Kidney epithelial cell (primary cell): ENCODE measurements around the gene SLC22A3. TPM values are rescaled to one million over a fixed set of nuclear protein-coding genes. Genes with fewer than 3 reads are reported as not detected.
"Not testable (repeated sequence)": the region's sequence is repeated elsewhere in the genome, so short reads cannot be mapped to it uniquely, and the experiment has no call there.

Experiments
- DNase-seq: peaks from one replicate; pipeline ENCODE4 v3.0.0-alpha.2; 2010; ENCODE audit warnings: low read depth
- H3K27me3 ChIP-seq: 2 replicates; pipeline ENCODE4 v1.6.0; 2011; ENCODE audit warnings: low read length; ENCODE audit not compliant: control insufficient read depth, insufficient read depth
- H3K36me3 ChIP-seq: 2 replicates; pipeline ENCODE4 v1.5.1; 2011; ENCODE audit warnings: low read length; ENCODE audit not compliant: control insufficient read depth, insufficient read depth
- H3K4me3 ChIP-seq: 2 replicates; pipeline ENCODE4 v1.5.1; 2011; ENCODE audit warnings: low read depth, mild to moderate bottlenecking, control low read depth, low read length
- CTCF ChIP-seq: IDR thresholded peaks from 2 replicates; pipeline ENCODE4 v1.5.1; 2011; ENCODE audit warnings: mild to moderate bottlenecking, moderate library complexity, low read length, control low read depth, inconsistent platforms; ENCODE audit not compliant: insufficient read depth, poor library complexity, severe bottlenecking
- total RNA-seq: library from RNA; depleted of rRNA; stranded (reverse); fragments of >200 nt; gene quantifications from 2 replicates; pipeline ENCODE4 v1.2.3, GENCODE V29; 2015

The SLC22A3 gene
- total RNA-seq, 1 donor from 2014 or later = 5.8 TPM

- H3K4me3 ChIP-seq = no peak overlapping the region
- H3K36me3 ChIP-seq = no peaks in the 10 kb centered on the region
- no peaks in the 10 kb centered on the region for H3K27me3 ChIP-seq
- no peak for TF ChIP-seq CTCF
- DNase-seq = no peak
Measured at GRCh38 chr6:160388922-160389321, 40.7 kb downstream of the SLC22A3 start.

GRCh38 chr6:160391419-160392116, 43.4 kb downstream of the SLC22A3 start:
- DNase-seq = no peak
- Histone ChIP-seq H3K27me3 (no peaks in the 10 kb centered on the region), H3K36me3 (no peaks in the 10 kb centered on the region), H3K4me3 (no peak overlapping the region)
- TF ChIP-seq CTCF = no peak

GRCh38 chr6:160393442-160393841, 45.3 kb downstream of the SLC22A3 start:
- H3K36me3 ChIP-seq, DNase-seq, H3K4me3 ChIP-seq: not testable (repeated sequence)

GRCh38 chr6:160393891-160394653, 45.9 kb downstream of the SLC22A3 start:
- TF ChIP-seq CTCF = no peak
- no peak for DNase-seq

More at GRCh38 chr6:160393442-160393841, 45.3 kb downstream of the SLC22A3 start:
- H3K27me3 ChIP-seq = not testable (repeated sequence)

GRCh38 chr6:160394654-160395035, 46.5 kb downstream of the SLC22A3 start:
- DNase-seq = no peak
- TF ChIP-seq CTCF = no peak
- Histone ChIP-seq H3K27me3 (no peaks in the 10 kb centered on the region), H3K4me3 (no peak overlapping the region), H3K36me3 (no peaks in the 10 kb centered on the region)

More at GRCh38 chr6:160393891-160394653, 45.9 kb downstream of the SLC22A3 start:
- H3K36me3 ChIP-seq = no peaks in the 10 kb centered on the region
- H3K4me3 ChIP-seq = no peak overlapping the region
- no peaks in the 10 kb centered on the region for H3K27me3 ChIP-seq

- no peak for TF ChIP-seq CTCF
- Histone ChIP-seq H3K4me3 (no peak overlapping the region), H3K27me3 (no peaks in the 10 kb centered on the region), H3K36me3 (no peaks in the 10 kb centered on the region)
- DNase-seq = no peak
Measured at GRCh38 chr6:160395187-160395586, 47.0 kb downstream of the SLC22A3 start.
